SK-N-SH (cell line): Measurements from ENCODE around the gene PCBP4. TPM values are rescaled to one million over a fixed set of nuclear protein-coding genes. Genes with fewer than 3 reads are reported as not detected.
A peak's percentile ranks its signal among the peaks of the same experiment; 100 is the strongest.

Experiments used
- CTCF ChIA-PET: fragments of 300-600, 350-600 bp; formaldehyde crosslinking; extraction: SDS; loops from one replicate; lab custom pipeline; 2021; lab: Yijun Ruan, JAX
- POLR2A ChIA-PET: fragments of 350-600 bp; sonication (Branson Sonifier 250); formaldehyde crosslinking; extraction: SDS; loops from one replicate; lab custom pipeline; 2020; ENCODE audit warnings: antibody characterized with exemption, inconsistent platforms; lab: Yijun Ruan, JAX
- DNase-seq: peaks from one replicate; pipeline ENCODE4 v3.0.0; 2012
- H2AFZ ChIP-seq: fragments of 200-600 bp; sonication (generic); 2 replicates; pipeline ENCODE4 v1.8.1; 2016; ENCODE audit warnings: antibody characterized with exemption, mild to moderate bottlenecking, low read depth
- H3F3A ChIP-seq: fragments of 200-600 bp; sonication (generic); replicated peaks from 2 replicates; pipeline ENCODE3; 2016; ENCODE audit warnings: antibody characterized with exemption, mild to moderate bottlenecking; ENCODE audit not compliant: insufficient read depth
- H3K27ac ChIP-seq, 2 experiments: fragments of 200-500 bp in 1 of 2; fragments of 200-600 bp in 1 of 2; sonication (Bioruptor generic) in 1 of 2; sonication (generic), shearing (Covaris generic) in 1 of 2; 2 replicates each; pipeline versions ENCODE4 v1.5.1 to v1.6.1; 2014 to 2016; ENCODE audit warnings: low read depth in 2 of 2, inconsistent platforms in 1 of 2, low read length in 1 of 2, mild to moderate bottlenecking in 1 of 2, mixed read lengths in 1 of 2
- H3K27me3 ChIP-seq: fragments of 200-600 bp; sonication (generic), shearing (Covaris generic); 2 replicates; pipeline ENCODE4 v1.6.1; 2016; ENCODE audit warnings: mixed run types; ENCODE audit not compliant: insufficient read depth
- H3K36me3 ChIP-seq, 2 experiments: fragments of 200-500 bp in 1 of 2; fragments of 200-600 bp in 1 of 2; sonication (Bioruptor generic) in 1 of 2; sonication (generic) in 1 of 2; replicated peaks in 1 of 2; 2 replicates each; pipeline versions ENCODE3 to v1.5.1; 2014 to 2016; ENCODE audit warnings: low read length in 1 of 2, mild to moderate bottlenecking in 1 of 2; ENCODE audit not compliant: insufficient read depth in 2 of 2, control insufficient read depth in 1 of 2
- H3K4me1 ChIP-seq, 2 experiments: fragments of 200-500 bp in 1 of 2; fragments of 200-600 bp in 1 of 2; sonication (Bioruptor generic) in 1 of 2; sonication (generic), shearing (Covaris generic) in 1 of 2; 2 replicates each; pipeline versions ENCODE4 v1.5.1 to v1.6.1; 2014 to 2016; ENCODE audit warnings: low read depth in 1 of 2, low read length in 1 of 2, mixed run types in 1 of 2; ENCODE audit not compliant: insufficient read depth in 2 of 2, control insufficient read depth in 1 of 2
- H3K4me2 ChIP-seq: fragments of 200-600 bp; sonication (generic), shearing (Covaris generic); 2 replicates; pipeline ENCODE4 v1.6.1; 2017; ENCODE audit warnings: mixed run types
- H3K4me3 ChIP-seq, 2 experiments: fragments of 200-500 bp in 1 of 2; fragments of 200-600 bp in 1 of 2; sonication (Bioruptor generic) in 1 of 2; sonication (generic), shearing (Covaris generic) in 1 of 2; 2 replicates each; pipeline versions ENCODE4 v1.5.1 to v1.8.1; 2014 to 2016; ENCODE audit warnings: low read depth in 2 of 2, inconsistent platforms in 1 of 2, low read length in 1 of 2, mild to moderate bottlenecking in 1 of 2, mixed read lengths in 1 of 2, moderate library complexity in 1 of 2
- H3K79me2 ChIP-seq: fragments of 200-600 bp; sonication (generic); 2 replicates; pipeline ENCODE4 v1.8.1; 2017; ENCODE audit warnings: mild to moderate bottlenecking; ENCODE audit not compliant: insufficient read depth
- H3K9ac ChIP-seq: fragments of 200-600 bp; sonication (generic); 2 replicates; pipeline ENCODE4 v1.6.1; 2017; ENCODE audit warnings: mixed run types
- H3K9me2 ChIP-seq: fragments of 200-600 bp; sonication (generic); 2 replicates; pipeline ENCODE4 v1.6.1; 2017; ENCODE audit warnings: mixed run types
- H3K9me3 ChIP-seq: fragments of 200-600 bp; sonication (generic); 2 replicates; pipeline ENCODE4 v1.6.1; 2017; ENCODE audit warnings: mixed run types, mild to moderate bottlenecking, moderate library complexity
- H4K20me1 ChIP-seq: fragments of 200-600 bp; sonication (generic); 2 replicates; pipeline ENCODE4 v1.6.1; 2017; ENCODE audit warnings: mild to moderate bottlenecking, mixed run types; ENCODE audit not compliant: insufficient read depth
- CHD2 ChIP-seq: fragments of 150-350 bp; IDR thresholded peaks from 2 replicates; pipeline ENCODE4 v1.6.1; 2018; ENCODE audit warnings: low read length; ENCODE audit not compliant: partially characterized antibody
- EP300 ChIP-seq, 2 experiments: IDR thresholded peaks; 2 replicates each; pipeline versions ENCODE4 v1.4.0 to v1.6.1; 2012; ENCODE audit warnings: borderline replicate concordance in 1 of 2, low read depth in 1 of 2, low read length in 1 of 2
- EZH2phosphoT487 ChIP-seq: fragments of 200-600 bp; sonication (generic); IDR thresholded peaks from 2 replicates; pipeline ENCODE4 v1.6.1; 2017; ENCODE audit warnings: low read depth, mixed run types, mild to moderate bottlenecking, antibody characterized with exemption, moderate library complexity, borderline replicate concordance
- FOXM1 ChIP-seq: IDR thresholded peaks from 2 replicates; pipeline ENCODE4 v1.4.0; 2012; ENCODE audit warnings: low read depth, mild to moderate bottlenecking
- GABPA ChIP-seq: IDR thresholded peaks from 2 replicates; pipeline ENCODE4 v1.4.0; 2012; ENCODE audit warnings: low read depth, mild to moderate bottlenecking
- GATA2 ChIP-seq: sonication (generic); formaldehyde crosslinking; IDR thresholded peaks from 2 replicates; pipeline ENCODE4 v1.5.0; 2020; ENCODE audit warnings: mild to moderate bottlenecking, missing genetic modification reagents
- JUND ChIP-seq: IDR thresholded peaks from 2 replicates; pipeline ENCODE4 v1.4.0; 2012
- MEF2A ChIP-seq: IDR thresholded peaks from 2 replicates; pipeline ENCODE4 v1.4.0; 2012; ENCODE audit warnings: low read depth, borderline replicate concordance
- MXI1 ChIP-seq: IDR thresholded peaks from 2 replicates; pipeline ENCODE4 v1.6.1; 2012; ENCODE audit warnings: mild to moderate bottlenecking, low read depth, low read length, improper control_type of control experiment
- NFIC ChIP-seq: IDR thresholded peaks from 2 replicates; pipeline ENCODE4 v1.4.0; 2012; ENCODE audit warnings: borderline replicate concordance
- NRF1 ChIP-seq: IDR thresholded peaks from 2 replicates; pipeline ENCODE4 v1.6.1; 2012; ENCODE audit warnings: low read depth, mild to moderate bottlenecking, low read length
- PBX3 ChIP-seq: IDR thresholded peaks from 2 replicates; pipeline ENCODE4; 2012
- RAD21 ChIP-seq: IDR thresholded peaks from 2 replicates; pipeline ENCODE4 v1.6.1; 2012; ENCODE audit warnings: mild to moderate bottlenecking, low read length
- RCOR1 ChIP-seq: fragments of 150-350 bp; IDR thresholded peaks from 2 replicates; pipeline ENCODE4 v1.6.1; 2017; ENCODE audit warnings: antibody characterized with exemption, low read length
- REST ChIP-seq: IDR thresholded peaks from 2 replicates; pipeline ENCODE4 v1.6.1; 2012; ENCODE audit warnings: mild to moderate bottlenecking, low read depth, low read length, moderate library complexity
- USF1 ChIP-seq: IDR thresholded peaks from 2 replicates; pipeline ENCODE4 v1.4.0; 2012; ENCODE audit warnings: low read depth, borderline replicate concordance
- WGBS: methylation state at CpG from one replicate; pipeline ENCODE4 v1.1.6; 2017; ENCODE audit warnings: low lambda C conversion rate; 5-methylcytosine and 5-hydroxymethylcytosine counted together
- polyA plus RNA-seq, 3 experiments: library from polyadenylated mRNA; depleted of rRNA; stranded (reverse); fragments of >200 nt; gene quantifications; 2 replicates each; pipeline ENCODE4 v1.2.3, GENCODE V29; 2012

PCBP4 gene
- polyA plus RNA-seq, 1 of the 3 experiments (the other 2 are of a cell fraction), result 97.4 TPM

GRCh38 chr3:52015438-52016228 lies 48.4 kb upstream of the PCBP4 start:
- no peaks in the 10 kb centered on the region for H3F3A ChIP-seq
- WGBS, result 84% methylated on average over 9 of the region's 13 CpGs

More at GRCh38 chr3:52015438-52016228, 48.4 kb upstream of the PCBP4 start:
- TF ChIP-seq JUND, result no peak
- no peak for TF ChIP-seq REST
- no peak for TF ChIP-seq EZH2phosphoT487
- TF ChIP-seq RCOR1, result no peak
- TF ChIP-seq GATA2 (CRISPR knock-in tag), result peak; percentile 36
- peak in 1 of 2 experiments; percentile 70; a peak in 1 of 4 replicates for TF ChIP-seq EP300 (IDR thresholded peaks at IDR 0.05; ENCODE audit: borderline replicate concordance in 1 of 2, low read depth in 1 of 2, low read length in 1 of 2)
- no peak for TF ChIP-seq USF1
- TF ChIP-seq NFIC, result no peak
- no peak for TF ChIP-seq RAD21
- TF ChIP-seq FOXM1, result no peak
- TF ChIP-seq MXI1, result no peak
- TF ChIP-seq CHD2, result no peak
- no peak for TF ChIP-seq GABPA
- no peak for TF ChIP-seq NRF1
- no peak for TF ChIP-seq PBX3
- TF ChIP-seq MEF2A, result no peak
- TF ChIP-seq, all 33 proteins: peak for 2
- Histone ChIP-seq H3K9me3 (no peaks in the 10 kb centered on the region), H3K4me1 (peaks cover 0 to 64% of the 10 kb centered on the region in 2 experiments; a peak in 1 of 4 replicates), H3K4me3 (no peak overlapping the region), H3K4me2 (no peak overlapping the region), H3K27me3 (no peaks in the 10 kb centered on the region), H3K9ac (no peak overlapping the region), H3K79me2 (no peaks in the 10 kb centered on the region), H3K9me2 (no peaks in the 10 kb centered on the region), H3K27ac (peak overlapping the region in 1 of 2 experiments; percentile 98; a peak in 2 of 4 replicates), H4K20me1 (no peaks in the 10 kb centered on the region), H2AFZ (no peak overlapping the region), H3K36me3 (no peaks in the 10 kb centered on the region)
- ChIA-PET POLR2A (interaction anchor here (0.7 to 2.7 kb wide), 8 partner anchors 10 to 26 kb away, joined by 3 to 23 read pairs (median 6); partner anchors contain the start of gene RPL29), CTCF (interaction anchor here (1.1 to 24.7 kb wide), 9 partner anchors 11 to 128 kb away, joined by 3 to 983 read pairs (median 5); partner anchors contain the start of gene DUSP7)
- DNase-seq, result peak; percentile 59
